Karpas-422 (cell line): ENCODE measurements around the gene DPM2. TPM values are rescaled to one million over a fixed set of nuclear protein-coding genes. Genes with fewer than 3 reads are reported as not detected.

ENCODE experiments used
- DNase-seq: peaks from one replicate; pipeline ENCODE4 v3.0.0-alpha.2; 2015
- H2AFZ ChIP-seq: fragments of 200-600 bp; sonication (generic); 2 replicates; pipeline ENCODE4 v1.6.1; 2014; ENCODE audit warnings: antibody characterized with exemption, low read length, mixed read lengths
- H3K27ac ChIP-seq: fragments of 200-600 bp; sonication (generic); 2 replicates; pipeline ENCODE4 v1.5.1; 2014; ENCODE audit warnings: mild to moderate bottlenecking, low read length, moderate library complexity
- H3K27me3 ChIP-seq: fragments of 200-600 bp; sonication (generic); 2 replicates; pipeline ENCODE4 v1.6.1; 2014; ENCODE audit warnings: low read length, mixed read lengths
- H3K36me3 ChIP-seq: fragments of 200-600 bp; sonication (generic); 2 replicates; pipeline ENCODE4 v1.6.1; 2014; ENCODE audit warnings: low read length, mixed read lengths; ENCODE audit not compliant: insufficient read depth
- H3K4me1 ChIP-seq: fragments of 200-600 bp; sonication (generic); 2 replicates; pipeline ENCODE4 v1.6.1; 2014; ENCODE audit warnings: mild to moderate bottlenecking, low read length, mixed read lengths
- H3K4me2 ChIP-seq: fragments of 200-600 bp; sonication (generic); 2 replicates; pipeline ENCODE4 v1.6.1; 2014; ENCODE audit warnings: low read length, low read depth, mild to moderate bottlenecking; ENCODE audit not compliant: poor library complexity, severe bottlenecking
- H3K4me3 ChIP-seq: fragments of 200-600 bp; sonication (generic); 2 replicates; pipeline ENCODE4 v1.5.1; 2014; ENCODE audit warnings: mild to moderate bottlenecking, antibody characterized with exemption, low read length, mixed read lengths
- H3K79me2 ChIP-seq: fragments of 200-600 bp; sonication (generic); 2 replicates; pipeline ENCODE4 v1.6.1; 2014; ENCODE audit warnings: mild to moderate bottlenecking, low read length, mixed read lengths
- H3K9ac ChIP-seq: fragments of 200-600 bp; sonication (generic); 2 replicates; pipeline ENCODE4 v1.6.0; 2014; ENCODE audit warnings: low read length
- H3K9me2 ChIP-seq: fragments of 200-600 bp; sonication (generic), shearing (Covaris generic); replicated peaks from 2 replicates; pipeline ENCODE4 v1.6.0; 2014; ENCODE audit warnings: mild to moderate bottlenecking, low read length, moderate library complexity; ENCODE audit not compliant: insufficient read depth
- H3K9me3 ChIP-seq: fragments of 300-700, 200-600 bp; sonication (generic); 2 replicates; pipeline ENCODE4 v1.6.1; 2014; ENCODE audit warnings: low read length, mixed read lengths
- H4K20me1 ChIP-seq: fragments of 200-600 bp; sonication (generic); 2 replicates; pipeline ENCODE4 v1.6.1; 2014; ENCODE audit warnings: mild to moderate bottlenecking, antibody characterized with exemption, low read length, low read depth; ENCODE audit not compliant: insufficient read depth
- total RNA-seq: library from RNA; depleted of rRNA; stranded (reverse); fragments of >200 nt; shearing (Covaris generic); gene quantifications from 2 replicates; pipeline ENCODE4 v1.2.3, GENCODE V29; 2014; ENCODE audit warnings: low replicate concordance; rRNA removed

Gene DPM2
- 21.5 and 34.4 TPM in 2 replicates for total RNA-seq

GRCh38 chr9:127937388-127938297 lies at the start of gene DPM2:
Gene DPM2, minus strand, starts transcription at chr9:127937854. Its CDS starts 34 bp downstream, at chr9:127937820.
- H3K27ac ChIP-seq = no peak within 1 kb of the TSS
- H3K27me3 ChIP-seq = no peaks in the 10 kb centered on the region
- peak; percentile 97 for DNase-seq
- H3K9me3 ChIP-seq = no peaks in the 10 kb centered on the region
- H4K20me1 ChIP-seq = peaks cover 30% of the 10 kb centered on the region
- H3K36me3 ChIP-seq = peaks cover 3% of the 10 kb centered on the region; the same call in 1 of the 2 replicates
- no peaks in the 10 kb centered on the region for H3K9me2 ChIP-seq
- peaks cover 20% of the 10 kb centered on the region for H3K79me2 ChIP-seq
- H2AFZ ChIP-seq = peak within 1 kb of the TSS; percentile 68; the same call in 1 of the 2 replicates
- H3K4me1 ChIP-seq = peaks cover 28% of the 10 kb centered on the region
- H3K9ac ChIP-seq = peak within 1 kb of the TSS; percentile 83
- H3K4me3 ChIP-seq = peak within 1 kb of the TSS; percentile 79
- peak within 1 kb of the TSS; percentile 85 for H3K4me2 ChIP-seq

- Histone ChIP-seq H3K9ac (no peak overlapping the region), H4K20me1 (no peaks in the 10 kb centered on the region), H3K36me3 (no peaks in the 10 kb centered on the region), H3K9me2 (no peaks in the 10 kb centered on the region), H2AFZ (no peak overlapping the region), H3K4me1 (peaks cover 19% of the 10 kb centered on the region), H3K27me3 (no peaks in the 10 kb centered on the region), H3K9me3 (no peaks in the 10 kb centered on the region), H3K79me2 (no peaks in the 10 kb centered on the region), H3K4me2 (no peak overlapping the region), H3K27ac (no peak overlapping the region), H3K4me3 (no peak overlapping the region)
- DNase-seq = no peak
Observed at GRCh38 chr9:127987103-127987614, 49.5 kb upstream of the DPM2 start.

GRCh38 chr9:127985011-127985410 lies 47.4 kb upstream of the DPM2 start:
- H3K9me3 ChIP-seq = no peaks in the 10 kb centered on the region
- no peaks in the 10 kb centered on the region for H3K27me3 ChIP-seq
- DNase-seq = no peak
- peaks cover 1% of the 10 kb centered on the region; the same call in 1 of the 2 replicates for H4K20me1 ChIP-seq
- no peak overlapping the region for H3K27ac ChIP-seq
- H3K9me2 ChIP-seq = no peaks in the 10 kb centered on the region
- H3K79me2 ChIP-seq = no peaks in the 10 kb centered on the region
- H3K4me3 ChIP-seq = no peak overlapping the region
- peaks cover 29% of the 10 kb centered on the region for H3K4me1 ChIP-seq
- H3K9ac ChIP-seq = no peak overlapping the region
- no peak overlapping the region for H3K4me2 ChIP-seq
- H2AFZ ChIP-seq = no peak overlapping the region
- H3K36me3 ChIP-seq = no peaks in the 10 kb centered on the region

- peaks cover 40% of the 10 kb centered on the region for H3K4me1 ChIP-seq
- peak overlapping the region; percentile 27 for H3K4me2 ChIP-seq
- H3K36me3 ChIP-seq = no peaks in the 10 kb centered on the region
- H4K20me1 ChIP-seq = peaks cover 4% of the 10 kb centered on the region; the same call in 1 of the 2 replicates
- H3K9me2 ChIP-seq = no peaks in the 10 kb centered on the region
- no peaks in the 10 kb centered on the region for H3K27me3 ChIP-seq
- no peak overlapping the region for H2AFZ ChIP-seq
- no peaks in the 10 kb centered on the region for H3K9me3 ChIP-seq
- DNase-seq = peak; percentile 74
- no peak overlapping the region for H3K27ac ChIP-seq
- H3K9ac ChIP-seq = no peak overlapping the region
- no peaks in the 10 kb centered on the region for H3K79me2 ChIP-seq
- no peak overlapping the region for H3K4me3 ChIP-seq
Observed at GRCh38 chr9:127983847-127984289, 46.2 kb upstream of the DPM2 start.

GRCh38 chr9:127982912-127983311 lies 45.3 kb upstream of the DPM2 start:
- no peak overlapping the region for H2AFZ ChIP-seq
- H4K20me1 ChIP-seq = peaks cover 8% of the 10 kb centered on the region; the same call in 1 of the 2 replicates
- DNase-seq = no peak
- no peaks in the 10 kb centered on the region for H3K9me2 ChIP-seq
- no peak overlapping the region for H3K9ac ChIP-seq
- H3K27me3 ChIP-seq = no peaks in the 10 kb centered on the region
- H3K4me2 ChIP-seq = no peak overlapping the region
- H3K4me3 ChIP-seq = no peak overlapping the region
- no peaks in the 10 kb centered on the region for H3K36me3 ChIP-seq
- no peak overlapping the region for H3K27ac ChIP-seq
- no peaks in the 10 kb centered on the region for H3K9me3 ChIP-seq
- H3K79me2 ChIP-seq = no peaks in the 10 kb centered on the region
- peaks cover 50% of the 10 kb centered on the region for H3K4me1 ChIP-seq

- H3K36me3 ChIP-seq = no peaks in the 10 kb centered on the region
- H3K9me2 ChIP-seq = no peaks in the 10 kb centered on the region
- H3K9ac ChIP-seq = peak overlapping the region; percentile 77
- no peak for DNase-seq
- H4K20me1 ChIP-seq = peaks cover 19% of the 10 kb centered on the region; the same call in 1 of the 2 replicates
- H3K4me1 ChIP-seq = peaks cover 59% of the 10 kb centered on the region
- H3K4me3 ChIP-seq = peak overlapping the region; percentile 72
- no peak overlapping the region for H3K27ac ChIP-seq
- H3K9me3 ChIP-seq = no peaks in the 10 kb centered on the region
- no peaks in the 10 kb centered on the region for H3K27me3 ChIP-seq
- H3K4me2 ChIP-seq = peak overlapping the region; percentile 80
- H2AFZ ChIP-seq = peak overlapping the region; percentile 98
- no peaks in the 10 kb centered on the region for H3K79me2 ChIP-seq
Observed at GRCh38 chr9:127981559-127982121, 44.0 kb upstream of the DPM2 start.

GRCh38 chr9:127980706-127981558 lies 43.3 kb upstream of the DPM2 start, which contains the start of gene EEIG1:
Gene EEIG1, minus strand, starts transcription at chr9:127980989. Its CDS starts 852 bp downstream, at chr9:127980137.
- no peaks in the 10 kb centered on the region for H3K9me2 ChIP-seq
- no peaks in the 10 kb centered on the region for H3K9me3 ChIP-seq
- H2AFZ ChIP-seq = peak within 1 kb of the TSS; percentile 98
- peak within 1 kb of the TSS; percentile 60 for H3K27ac ChIP-seq
- no peaks in the 10 kb centered on the region for H3K27me3 ChIP-seq
- H3K36me3 ChIP-seq = no peaks in the 10 kb centered on the region
- H4K20me1 ChIP-seq = peaks cover 26% of the 10 kb centered on the region
- DNase-seq = peak; percentile 97
- peak within 1 kb of the TSS; percentile 77 for H3K9ac ChIP-seq
- peak within 1 kb of the TSS; percentile 88 for H3K4me2 ChIP-seq
- peak within 1 kb of the TSS; percentile 79 for H3K4me3 ChIP-seq
- no peaks in the 10 kb centered on the region for H3K79me2 ChIP-seq
- H3K4me1 ChIP-seq = peaks cover 59% of the 10 kb centered on the region
